Pancreas (tissue), 10 donors: ENCODE results near the gene EHD2. TPM values are rescaled to one million over a fixed set of nuclear protein-coding genes. Genes with fewer than 3 reads are reported as not detected.

Experiments
- ATAC-seq, 4 donors: fragments of 200-7000 bp; cut with Tn5 transposase; one replicate each; pipeline versions ENCODE4 v1.8.0 to v1.9.1; 2020; ENCODE audit warnings: mild to moderate bottlenecking in 4 of 4, moderate library complexity in 4 of 4
- DNase-seq, 6 donors: peaks; one replicate each; pipeline ENCODE4 v3.0.0-alpha.2; 2020
- FAIRE-seq: peaks from 2 replicates; lab custom pipeline; 2012; peaks lifted over from hg19 to GRCh38; lab: Jason Lieb, UNC
- H3K27ac ChIP-seq, 4 donors: fragments of 200-600 bp; sonication (generic); 1 replicate in 3 of 4; 2 replicates in 1 of 4; pipeline versions ENCODE4 v1.5.0 to v1.8.0; 2020
- H3K27me3 ChIP-seq, 4 donors: fragments of 200-600 bp; one replicate each; pipeline ENCODE4 v1.8.0; 2021
- H3K36me3 ChIP-seq, 3 donors: fragments of 200-600 bp; sonication (generic) in 1 of 3; one replicate each; pipeline versions ENCODE4 v1.5.0 to v1.8.0; 2020 to 2021
- H3K4me1 ChIP-seq, 3 donors: fragments of 200-600 bp; one replicate each; pipeline ENCODE4 v1.8.0; 2021
- H3K4me3 ChIP-seq, 4 donors: fragments of 200-600 bp; sonication (generic) in 2 of 4; one replicate each; pipeline versions ENCODE4 v1.5.0 to v1.8.0; 2020 to 2021
- H3K9me3 ChIP-seq, 4 donors: fragments of 200-600 bp; one replicate each; pipeline ENCODE4 v1.8.0; 2021
- CTCF ChIP-seq, 4 donors: fragments of 200-600 bp; sonication (generic) in 3 of 4; IDR thresholded peaks; one replicate each; pipeline versions ENCODE4 v1.5.0 to v1.8.0; 2021; ENCODE audit warnings: antibody characterized with exemption in 4 of 4
- WGBS, 2 donors: extraction: QIAGEN DNeasy Blood & Tissue Kit; methylation state at CpG; one replicate each; pipeline ENCODE4 v1.1.7; 2013; 5-methylcytosine and 5-hydroxymethylcytosine counted together
- intact Hi-C, 3 donors: fragments of 100-400 bp; cut with DNase I; formaldehyde crosslinking; loops; one replicate each; pipeline versions ENCODE4 v1.11.1 to v1.14.2; 2022
- polyA plus RNA-seq, 2 donors: library from polyadenylated mRNA; stranded (reverse); fragments of 200-250 nt; gene quantifications; one replicate each; pipeline ENCODE4 v1.2.3, GENCODE V29; 2013
- total RNA-seq, 6 donors: library from RNA; stranded (reverse); fragmentation: NEBNext Ultra II Directional in 4 of 6; extraction: Animal tissue kit (Norgen Biotek cat#: 25700) in 4 of 6; gene quantifications; one replicate each; pipeline versions ENCODE4 v1.2.1 to v1.2.4, GENCODE V29; 2021 to 2023
- donor health status: healthy with polysubstance abuse.
- donor health status: DM: no; HTN: no; CAD: no; lungs with moderate emphysema.
- donor health status: DM: no; HTN: no; CAD: no.
- donor health status: control.
- donor health status: control.
- donor health status: Bipolar disorder and iron deficiency.
- donor health status: DM: yes; HTN: yes; CAD: no.
- donor health status: DM: no; HTN: no; CAD: no.
- donor health status: DM: no; HTN: no; CAD: no.
- donor health status: DM: yes; HTN: yes; CAD: no.

Gene EHD2
- total and polyA plus RNA-seq, 8 donors, result 13.4 to 28.3 (median 19.6) TPM

DNA sequence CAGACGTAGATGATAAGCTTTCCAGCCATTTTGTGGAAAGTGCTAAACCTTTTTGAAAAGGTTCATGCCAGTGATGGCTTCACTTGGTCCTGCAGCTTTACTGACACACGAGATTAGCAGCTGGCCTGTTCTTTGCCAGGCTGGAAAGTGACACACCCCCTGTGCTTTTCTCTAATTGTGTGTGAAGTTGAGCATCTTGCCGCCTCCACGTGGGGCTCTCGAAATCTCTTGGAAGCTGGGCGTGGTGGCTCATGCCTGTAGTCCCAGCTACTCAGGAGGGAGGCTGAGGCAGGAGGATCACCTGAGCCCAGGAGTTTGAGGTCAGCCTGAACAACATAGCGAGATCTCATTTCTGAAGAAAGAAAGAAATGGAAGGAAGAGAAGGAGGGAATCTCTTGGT lies 25.3 kb upstream of the EHD2 start:
- FAIRE-seq (no peak), ATAC-seq (no peak), DNase-seq (no peak)
- Histone ChIP-seq H3K4me1 (no peaks in the 10 kb centered on the region), H3K36me3 (no peaks in the 10 kb centered on the region), H3K27me3 (no peaks in the 10 kb centered on the region), H3K4me3 (no peak overlapping the region), H3K9me3 (no peaks in the 10 kb centered on the region), H3K27ac (no peak overlapping the region)
- WGBS, 2 donors, result 81 to 88% methylated on average over 7 of the region's 7 CpGs
- no peak for TF ChIP-seq CTCF (IDR thresholded peaks at IDR 0.05)
- intact Hi-C loops, result no loop called here

DNA sequence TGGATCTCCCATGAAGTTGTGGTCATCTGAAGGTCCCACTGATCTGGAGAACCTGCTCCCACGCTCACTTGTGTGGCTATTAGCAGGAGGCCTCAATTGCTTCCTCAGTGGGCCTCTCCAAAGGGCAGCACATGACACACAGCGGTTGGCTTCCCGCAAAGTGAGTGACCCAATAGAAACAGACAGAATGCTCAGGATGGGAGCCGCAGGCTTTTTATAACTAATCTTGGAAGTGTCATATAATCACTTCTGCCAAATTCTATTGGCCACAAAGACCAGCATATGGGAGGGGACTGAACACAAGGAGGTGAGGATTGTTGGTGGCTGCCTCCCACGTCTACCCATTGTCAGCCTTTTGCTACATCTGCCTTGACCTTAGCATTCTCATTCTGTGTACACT lies 22.1 kb upstream of the EHD2 start:
- Histone ChIP-seq H3K27me3 (no peaks in the 10 kb centered on the region), H3K36me3 (no peaks in the 10 kb centered on the region), H3K9me3 (no peaks in the 10 kb centered on the region), H3K27ac (no peak overlapping the region), H3K4me3 (no peak overlapping the region), H3K4me1 (no peaks in the 10 kb centered on the region)
- intact Hi-C loops, result loop anchor here in 2 of 3 donors (10.0 kb wide), 2 partner anchors 246 to 396 kb away; no protein-coding TSS in a partner anchor
- WGBS, 2 donors, result 94 to 96% methylated on average over 5 of the region's 5 CpGs
- no peak for ATAC-seq
- no peak for FAIRE-seq
- TF ChIP-seq CTCF (IDR thresholded peaks at IDR 0.05), result no peak
- DNase-seq, result no peak

DNA sequence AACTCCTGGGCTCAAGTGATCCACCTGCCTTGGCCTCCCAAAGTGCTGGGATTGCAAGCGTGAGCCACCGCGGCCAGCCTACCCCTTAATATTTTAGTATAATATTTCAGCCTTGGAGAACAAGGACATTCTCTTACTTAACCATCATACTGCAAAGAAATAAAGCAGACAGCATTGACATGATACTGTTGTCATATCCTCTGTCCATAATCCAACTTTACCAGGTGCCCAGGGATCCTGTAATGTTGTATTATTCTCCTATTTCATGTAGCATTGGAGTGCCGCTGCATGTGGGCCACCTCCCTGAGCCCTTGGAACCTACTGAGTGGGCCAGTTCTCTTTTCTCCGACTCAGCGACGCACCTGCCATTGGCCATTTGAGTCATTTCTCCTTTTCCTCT lies 21.4 kb upstream of the EHD2 start:
- Histone ChIP-seq H3K4me1 (no peaks in the 10 kb centered on the region), H3K9me3 (no peaks in the 10 kb centered on the region), H3K27ac (no peak overlapping the region), H3K36me3 (no peaks in the 10 kb centered on the region), H3K27me3 (no peaks in the 10 kb centered on the region), H3K4me3 (no peak overlapping the region)
- ATAC-seq (no peak), FAIRE-seq (no peak), DNase-seq (no peak)
- no peak for TF ChIP-seq CTCF (IDR thresholded peaks at IDR 0.05)
- intact Hi-C loops, result loop anchor here in 2 of 3 donors (10.0 kb wide), 2 partner anchors 247 to 397 kb away; no protein-coding TSS in a partner anchor
- 54 to 97% methylated on average over 7 of the region's 7 CpGs for WGBS, 2 donors

DNA sequence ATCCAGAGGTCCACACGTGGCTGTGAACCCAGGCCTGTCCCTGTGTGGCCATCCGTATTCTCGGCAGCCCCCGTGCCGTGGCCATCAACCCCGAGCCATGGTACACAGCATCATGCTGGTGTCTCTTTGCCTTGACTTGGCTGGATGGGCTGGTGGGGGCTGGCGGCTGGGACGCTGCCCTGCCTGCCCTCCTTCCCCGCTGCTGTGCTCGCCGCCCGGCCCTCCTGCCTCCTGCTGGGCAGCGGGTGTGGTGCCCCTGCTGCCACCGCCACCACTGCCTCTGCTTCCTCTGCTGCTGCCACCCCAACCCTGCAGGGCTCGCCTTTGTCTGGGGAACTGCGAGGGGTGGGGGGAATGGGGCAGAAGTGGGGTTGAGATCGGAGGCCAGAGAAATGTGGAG lies 19.7 kb upstream of the EHD2 start:
- WGBS, 2 donors, result 93 to 94% methylated on average over 16 to 17 of the region's 17 CpGs
- intact Hi-C loops, result loop anchor here in 2 of 3 donors (10.0 kb wide), 2 partner anchors 249 to 399 kb away; no protein-coding TSS in a partner anchor

More for the DNA sequence above, 19.7 kb upstream of the EHD2 start:
- Histone ChIP-seq H3K4me1 (no peaks in the 10 kb centered on the region), H3K4me3 (no peak overlapping the region), H3K27me3 (no peaks in the 10 kb centered on the region), H3K27ac (no peak overlapping the region), H3K9me3 (no peaks in the 10 kb centered on the region), H3K36me3 (no peaks in the 10 kb centered on the region)
- no peak for TF ChIP-seq CTCF (IDR thresholded peaks at IDR 0.05)
- ATAC-seq, result no peak
- no peak for DNase-seq
- no peak for FAIRE-seq
